ENCODE data around the gene TFEB.

GRCh38 chr6:41691426-41692079 is 43.9 kb downstream of the TFEB start:
- TF ChIP-seq CTCF (IDR thresholded peaks at IDR 0.05) (no peak), POLR2A (IDR thresholded peaks at IDR 0.05) (no peak)
